Measurements from ENCODE around the gene IGF2BP2.
A peak's percentile ranks its signal among the peaks of the same experiment; 100 is the strongest.
"Not testable (repeated sequence)": the region's sequence is repeated elsewhere in the genome, so short reads cannot be mapped to it uniquely, and the experiment has no call there.

The IGF2BP2 gene

GRCh38 chr3:185825006-185825638, at the start of gene IGF2BP2:
Gene IGF2BP2 (minus strand): TSS chr3:185825042. CDS start chr3:185824960, 82 bp downstream.
- DNase-seq (ENCODE audit: extremely low read depth in 1 of 2, low read depth in 1 of 2), result peak in 1 of 2 donors; percentile 28

GRCh38 chr3:185874119-185874518, 49.3 kb upstream of the IGF2BP2 start:
- DNase-seq (ENCODE audit: extremely low read depth in 1 of 2, low read depth in 1 of 2), result no peak

GRCh38 chr3:185867650-185868049, 42.8 kb upstream of the IGF2BP2 start:
- DNase-seq (ENCODE audit: extremely low read depth in 1 of 2, low read depth in 1 of 2), result no peak

- DNase-seq (ENCODE audit: extremely low read depth in 1 of 2, low read depth in 1 of 2), result no peak
Measured at GRCh38 chr3:185866995-185867394, 42.2 kb upstream of the IGF2BP2 start.

- no peak for DNase-seq (ENCODE audit: extremely low read depth in 1 of 2, low read depth in 1 of 2)
Measured at GRCh38 chr3:185866555-185866954, 41.7 kb upstream of the IGF2BP2 start.

GRCh38 chr3:185865247-185865646, 40.4 kb upstream of the IGF2BP2 start:
- DNase-seq (ENCODE audit: extremely low read depth in 1 of 2, low read depth in 1 of 2), result no peak

- no peak for DNase-seq (ENCODE audit: extremely low read depth in 1 of 2, low read depth in 1 of 2)
Measured at GRCh38 chr3:185864767-185865166, 39.9 kb upstream of the IGF2BP2 start.

- DNase-seq (ENCODE audit: extremely low read depth in 1 of 2, low read depth in 1 of 2), result no peak
Measured at GRCh38 chr3:185862920-185863319, 38.1 kb upstream of the IGF2BP2 start.

GRCh38 chr3:185859294-185859972, 34.6 kb upstream of the IGF2BP2 start:
- no peak for DNase-seq (ENCODE audit: extremely low read depth in 1 of 2, low read depth in 1 of 2)

GRCh38 chr3:185858502-185859225, 33.8 kb upstream of the IGF2BP2 start:
- DNase-seq (ENCODE audit: extremely low read depth in 1 of 2, low read depth in 1 of 2), result no peak

- DNase-seq (ENCODE audit: extremely low read depth in 1 of 2, low read depth in 1 of 2), result no peak
Measured at GRCh38 chr3:185857208-185857607, 32.4 kb upstream of the IGF2BP2 start.

- no peak for DNase-seq (ENCODE audit: extremely low read depth in 1 of 2, low read depth in 1 of 2)
Measured at GRCh38 chr3:185856652-185857051, 31.8 kb upstream of the IGF2BP2 start.

GRCh38 chr3:185853771-185854170, 28.9 kb upstream of the IGF2BP2 start:
- DNase-seq (ENCODE audit: extremely low read depth in 1 of 2, low read depth in 1 of 2), result not testable (repeated sequence)

- no peak for DNase-seq (ENCODE audit: extremely low read depth in 1 of 2, low read depth in 1 of 2)
Measured at GRCh38 chr3:185852635-185853034, 27.8 kb upstream of the IGF2BP2 start.

- DNase-seq (ENCODE audit: extremely low read depth in 1 of 2, low read depth in 1 of 2), result no peak
Measured at GRCh38 chr3:185851959-185852358, 27.1 kb upstream of the IGF2BP2 start.

GRCh38 chr3:185851046-185851445, 26.2 kb upstream of the IGF2BP2 start:
- DNase-seq (ENCODE audit: extremely low read depth in 1 of 2, low read depth in 1 of 2), result no peak

GRCh38 chr3:185847506-185847905, 22.7 kb upstream of the IGF2BP2 start:
- no peak for DNase-seq (ENCODE audit: extremely low read depth in 1 of 2, low read depth in 1 of 2)

GRCh38 chr3:185846037-185846436, 21.2 kb upstream of the IGF2BP2 start:
- DNase-seq (ENCODE audit: extremely low read depth in 1 of 2, low read depth in 1 of 2), result no peak

- no peak for DNase-seq (ENCODE audit: extremely low read depth in 1 of 2, low read depth in 1 of 2)
Measured at GRCh38 chr3:185844051-185844450, 19.2 kb upstream of the IGF2BP2 start.

- no peak for DNase-seq (ENCODE audit: extremely low read depth in 1 of 2, low read depth in 1 of 2)
Measured at GRCh38 chr3:185843635-185844034, 18.8 kb upstream of the IGF2BP2 start.

GRCh38 chr3:185843126-185843525, 18.3 kb upstream of the IGF2BP2 start:
- no peak for DNase-seq (ENCODE audit: extremely low read depth in 1 of 2, low read depth in 1 of 2)

GRCh38 chr3:185842241-185842640, 17.4 kb upstream of the IGF2BP2 start:
- no peak for DNase-seq (ENCODE audit: extremely low read depth in 1 of 2, low read depth in 1 of 2)
